ENCODE data around the gene ASIC4. TPM values are rescaled to one million over a fixed set of nuclear protein-coding genes. Genes with fewer than 3 reads are reported as not detected.
A peak's percentile ranks its signal among the peaks of the same experiment; 100 is the strongest.

The ASIC4 gene
- total and polyA plus RNA-seq, 2 of the 13 experiments (the other 11 are each of a cell fraction or from before 2014, with no cell fraction given): 0.03 TPM; not detected in 1

- BruUV-seq (replicated peaks): no TSS peak
- POLR2A ChIA-PET: interaction anchor here (1.2 to 3.2 kb wide), 10 partner anchors 9 to 362 kb away, joined by 3 to 150 read pairs (median 10); partner anchors contain the start of genes CHPF, GMPPA, STK11IP and TMEM198
- no peak for TF ChIP-seq NR2F6 (IDR thresholded peaks at IDR 0.05)
- no peak for TF ChIP-seq NR2F6 (CRISPR knock-in tag; IDR thresholded peaks at IDR 0.05)
- TF ChIP-seq NFE2L1 (CRISPR knock-in tag; IDR thresholded peaks at IDR 0.05; ENCODE audit: borderline replicate concordance): no peak
- 0 out of 2 replicates have a peak, but pooled peaks have one; percentile 20 for TF ChIP-seq ELF3 (CRISPR knock-in tag; IDR thresholded peaks at IDR 0.05)
- TF ChIP-seq MED13 (CRISPR knock-in tag; IDR thresholded peaks at IDR 0.05): no peak
- TF ChIP-seq AHR (CRISPR knock-in tag; IDR thresholded peaks at IDR 0.05): no peak
- TF ChIP-seq ZBTB14 (CRISPR knock-in tag; IDR thresholded peaks at IDR 0.05): peak; percentile 78; the same call in 1 of the 2 replicates
- peak; percentile 57 for TF ChIP-seq KLF6 (CRISPR knock-in tag; IDR thresholded peaks at IDR 0.05)
- no peak for TF ChIP-seq ZNF160 (CRISPR knock-in tag; IDR thresholded peaks at IDR 0.05)
- TF ChIP-seq, protein P1, sequence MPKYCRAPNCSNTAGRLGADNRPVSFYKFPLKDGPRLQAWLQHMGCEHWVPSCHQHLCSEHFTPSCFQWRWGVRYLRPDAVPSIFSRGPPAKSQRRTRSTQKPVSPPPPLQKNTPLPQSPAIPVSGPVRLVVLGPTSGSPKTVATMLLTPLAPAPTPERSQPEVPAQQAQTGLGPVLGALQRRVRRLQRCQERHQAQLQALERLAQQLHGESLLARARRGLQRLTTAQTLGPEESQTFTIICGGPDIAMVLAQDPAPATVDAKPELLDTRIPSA (CRISPR knock-in tag; IDR thresholded peaks at IDR 0.05; ENCODE audit: borderline replicate concordance): no peak
- TF ChIP-seq FOXA1 (IDR thresholded peaks at IDR 0.05): no peak
- TF ChIP-seq FOXA1 (CRISPR knock-in tag; IDR thresholded peaks at IDR 0.05): 0 out of 2 replicates have a peak, but pooled peaks have one; percentile 7
- no peak for TF ChIP-seq ZFP62 (CRISPR knock-in tag; IDR thresholded peaks at IDR 0.05)
- no peak for TF ChIP-seq FOSL1 (CRISPR knock-in tag; IDR thresholded peaks at IDR 0.05; ENCODE audit: borderline replicate concordance)
- TF ChIP-seq ZNF850 (CRISPR knock-in tag; conservative IDR thresholded peaks at IDR 0.05): 0 out of 2 replicates have a peak, but pooled peaks have one; percentile 30
- no peak for TF ChIP-seq KDM6A (CRISPR knock-in tag; IDR thresholded peaks at IDR 0.05; ENCODE audit: low read depth)
- TF ChIP-seq MAZ (IDR thresholded peaks at IDR 0.05; ENCODE audit: borderline replicate concordance, low read depth, low read length): no peak
- peak; percentile 63; the same call in 1 of the 2 replicates for TF ChIP-seq MAZ (CRISPR knock-in tag; IDR thresholded peaks at IDR 0.05; ENCODE audit: low read depth)
- no peak for TF ChIP-seq KAT8 (CRISPR knock-in tag; IDR thresholded peaks at IDR 0.05)
- no peak for TF ChIP-seq CEBPB (IDR thresholded peaks at IDR 0.05; ENCODE audit: borderline replicate concordance, low read depth, low read length)
- TF ChIP-seq ZNF670 (CRISPR knock-in tag; IDR thresholded peaks at IDR 0.05; ENCODE audit: borderline replicate concordance): peak; percentile 64; the same call in 1 of the 2 replicates
- no peak for TF ChIP-seq ZNF124 (CRISPR knock-in tag; IDR thresholded peaks at IDR 0.05)
- no peak for TF ChIP-seq ZNF660 (CRISPR knock-in tag; IDR thresholded peaks at IDR 0.05; ENCODE audit: borderline replicate concordance, low read depth)
- TF ChIP-seq, protein P2, sequence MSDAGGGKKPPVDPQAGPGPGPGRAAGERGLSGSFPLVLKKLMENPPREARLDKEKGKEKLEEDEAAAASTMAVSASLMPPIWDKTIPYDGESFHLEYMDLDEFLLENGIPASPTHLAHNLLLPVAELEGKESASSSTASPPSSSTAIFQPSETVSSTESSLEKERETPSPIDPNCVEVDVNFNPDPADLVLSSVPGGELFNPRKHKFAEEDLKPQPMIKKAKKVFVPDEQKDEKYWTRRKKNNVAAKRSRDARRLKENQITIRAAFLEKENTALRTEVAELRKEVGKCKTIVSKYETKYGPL (CRISPR knock-in tag; IDR thresholded peaks at IDR 0.05): no peak
Observed at GRCh38 chr2:219570194-219570923, 56.1 kb downstream of the ASIC4 start.

More at GRCh38 chr2:219570194-219570923, 56.1 kb downstream of the ASIC4 start:
- ATAC-seq: peak; percentile 15
- peaks cover 5 to 25% of the 10 kb centered on the region in 2 experiments for H3K36me3 ChIP-seq (replicated peaks in 1 of 2; ENCODE audit: control insufficient read depth in 1 of 2, insufficient read depth in 2 of 2, low read length in 2 of 2)
- H2AFZ ChIP-seq (ENCODE audit: low read length): no peak overlapping the region
- no peaks in the 10 kb centered on the region for H3K27me3 ChIP-seq (ENCODE audit: control insufficient read depth in 1 of 2, insufficient read depth in 2 of 2, low read length in 2 of 2)
- 65% methylated on average over 41 of the region's 95 CpGs for WGBS (ENCODE audit: low lambda C conversion rate)
- H3K4me3 ChIP-seq (replicated peaks in 1 of 3; ENCODE audit: insufficient read depth in 1 of 3, low read depth in 2 of 3, low read length in 3 of 3): peak overlapping the region; percentile 90 to 95 (median 94)
- H3K9me3 ChIP-seq (ENCODE audit: low read length): no peaks in the 10 kb centered on the region
- peaks cover 64% of the 10 kb centered on the region for H3K4me1 ChIP-seq (ENCODE audit: insufficient read depth, low read length)
- CTCF ChIA-PET (ENCODE audit: low intra/inter-chr PET ratio, low total read pairs): interaction anchor here (2.9 kb wide), 1 partner anchor 72 kb away, joined by 13 read pairs; no protein-coding TSS in a partner anchor
- intact Hi-C loops (cut with micrococcal nuclease; ENCODE audit: unreplicated experiment) (no loop called here), in situ Hi-C loops (cut with HindIII; ENCODE audit: extremely low pct_ligation_motif_present, low pct_unique_long_range_greater_than_20kb) (no loop called here)
- peak overlapping the region; percentile 88 for H3K9ac ChIP-seq (ENCODE audit: insufficient read depth, low read depth, low read length)
- peak overlapping the region; percentile 94 for H3K27ac ChIP-seq (ENCODE audit: extremely low read length, insufficient read depth, low read length)
- peaks cover 21% of the 10 kb centered on the region for H3K79me2 ChIP-seq (ENCODE audit: insufficient read depth, low read length)
- FAIRE-seq: no peak
- no peak for DNase-seq (ENCODE audit: low spot score)
- H3K4me2 ChIP-seq (ENCODE audit: low read depth, low read length): peak overlapping the region; percentile 88
- no peaks in the 10 kb centered on the region for H4K20me1 ChIP-seq (ENCODE audit: insufficient read depth, low read length)

Data from HepG2 (cell line).